RCC 7860 (cell line): ENCODE data around the gene TRANK1.
"Not testable (repeated sequence)": the region's sequence is repeated elsewhere in the genome, so short reads cannot be mapped to it uniquely, and the experiment has no call there.

Source experiments
- DNase-seq: peaks from one replicate; pipeline ENCODE4 v3.0.0-alpha.2; 2015; ENCODE audit warnings: low spot score
- FAIRE-seq: peaks from 2 replicates; lab custom pipeline; 2012; peaks lifted over from hg19 to GRCh38; lab: Jason Lieb, UNC

Gene TRANK1

GRCh38 chr3:36957862-36958686 lies 13.2 kb upstream of the TRANK1 start:
- DNase-seq (peak; percentile 83), FAIRE-seq (peak; percentile 83)

GRCh38 chr3:36957063-36957462 lies 12.2 kb upstream of the TRANK1 start:
- no peak for FAIRE-seq
- DNase-seq = no peak

- no peak for FAIRE-seq
- no peak for DNase-seq
These were observed 11.3 kb upstream of the TRANK1 start for GRCh38 chr3:36956155-36956554.

- FAIRE-seq (no peak), DNase-seq (no peak)
These were observed 9.7 kb upstream of the TRANK1 start for GRCh38 chr3:36954452-36955134.

- DNase-seq, FAIRE-seq: not testable (repeated sequence)
These were observed 3.0 kb upstream of the TRANK1 start for GRCh38 chr3:36947814-36948213.

- DNase-seq = no peak
- no peak for FAIRE-seq
These were observed 603 bp upstream of the TRANK1 start for GRCh38 chr3:36945333-36945980.

- DNase-seq = no peak
- no peak for FAIRE-seq
These were observed 728 bp downstream of the TRANK1 start for GRCh38 chr3:36944012-36944640.

GRCh38 chr3:36943601-36944000 lies 1.3 kb downstream of the TRANK1 start:
- FAIRE-seq = no peak
- DNase-seq = no peak

GRCh38 chr3:36942638-36943248 lies 2.1 kb downstream of the TRANK1 start:
- no peak for DNase-seq
- no peak for FAIRE-seq

- DNase-seq = no peak
- FAIRE-seq = no peak
These were observed 3.2 kb downstream of the TRANK1 start for GRCh38 chr3:36941658-36942057.

GRCh38 chr3:36941162-36941561 lies 3.7 kb downstream of the TRANK1 start:
- DNase-seq (no peak), FAIRE-seq (no peak)

- FAIRE-seq (peak; percentile 29), DNase-seq (peak; percentile 7)
These were observed 7.4 kb downstream of the TRANK1 start for GRCh38 chr3:36937492-36937891.

GRCh38 chr3:36933540-36934296 lies 11.1 kb downstream of the TRANK1 start:
- FAIRE-seq (no peak), DNase-seq (no peak)

- DNase-seq, FAIRE-seq: not testable (repeated sequence)
These were observed 13.4 kb downstream of the TRANK1 start for GRCh38 chr3:36931424-36931823.

GRCh38 chr3:36928220-36928619 lies 16.6 kb downstream of the TRANK1 start:
- FAIRE-seq (no peak), DNase-seq (no peak)

GRCh38 chr3:36926292-36926897 lies 18.5 kb downstream of the TRANK1 start:
- no peak for FAIRE-seq
- DNase-seq = no peak

GRCh38 chr3:36924744-36925521 lies 19.9 kb downstream of the TRANK1 start:
- DNase-seq = no peak
- FAIRE-seq = no peak

- no peak for DNase-seq
- no peak for FAIRE-seq
These were observed 20.7 kb downstream of the TRANK1 start for GRCh38 chr3:36923981-36924743.
